HEK293 (cell line): ENCODE measurements around the gene SRD5A3.

Experiments
- ZSCAN16 ChIP-seq: fragments of 450-650 bp; formaldehyde crosslinking; IDR thresholded peaks from 2 replicates; pipeline ENCODE4 v1.5.1; 2016; ENCODE audit warnings: missing biosample characterization, missing genetic modification characterization
- TF ChIP-seq, protein P1 (sequence below): fragments of 450-650 bp; formaldehyde crosslinking; optimal IDR thresholded peaks from 2 replicates; pipeline ENCODE3; 2016; ENCODE audit warnings: missing biosample characterization, mild to moderate bottlenecking, missing genetic modification characterization
- TF ChIP-seq, protein P2 (sequence below): fragments of 450-650 bp; formaldehyde crosslinking; IDR thresholded peaks from 2 replicates; pipeline ENCODE4 v1.5.1; 2016; ENCODE audit warnings: missing biosample characterization, missing genetic modification characterization
- TF ChIP-seq, protein P3 (sequence below): fragments of 450-650 bp; formaldehyde crosslinking; conservative IDR thresholded peaks from 2 replicates; pipeline ENCODE4 v1.5.1; 2016; ENCODE audit warnings: low read depth, missing biosample characterization, missing genetic modification characterization

DNA sequence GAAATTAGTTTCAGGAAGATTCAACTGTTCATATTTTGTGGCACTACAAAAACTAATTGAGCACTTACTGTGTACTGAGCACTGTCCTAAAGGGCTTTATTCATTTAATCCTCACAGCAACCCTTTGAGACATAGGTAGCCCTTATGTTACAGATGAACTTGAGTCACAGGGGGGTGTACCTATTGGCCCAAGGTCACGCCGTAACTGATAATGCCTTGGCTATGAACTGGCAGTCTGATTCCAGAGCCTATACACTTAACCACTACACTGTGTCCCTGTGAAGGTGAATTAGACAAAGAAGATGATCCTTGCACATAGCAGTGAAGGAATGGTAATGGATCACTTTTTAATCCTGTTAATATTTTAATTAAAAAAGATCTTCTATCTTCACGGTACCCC lies 61.7 kb downstream of the SRD5A3 start:
- TF ChIP-seq, protein P1, sequence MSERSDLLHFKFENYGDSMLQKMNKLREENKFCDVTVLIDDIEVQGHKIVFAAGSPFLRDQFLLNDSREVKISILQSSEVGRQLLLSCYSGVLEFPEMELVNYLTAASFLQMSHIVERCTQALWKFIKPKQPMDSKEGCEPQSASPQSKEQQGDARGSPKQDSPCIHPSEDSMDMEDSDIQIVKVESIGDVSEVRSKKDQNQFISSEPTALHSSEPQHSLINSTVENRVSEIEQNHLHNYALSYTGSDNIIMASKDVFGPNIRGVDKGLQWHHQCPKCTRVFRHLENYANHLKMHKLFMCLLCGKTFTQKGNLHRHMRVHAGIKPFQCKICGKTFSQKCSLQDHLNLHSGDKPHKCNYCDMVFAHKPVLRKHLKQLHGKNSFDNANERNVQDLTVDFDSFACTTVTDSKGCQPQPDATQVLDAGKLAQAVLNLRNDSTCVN, result no peak
- TF ChIP-seq, protein P2, sequence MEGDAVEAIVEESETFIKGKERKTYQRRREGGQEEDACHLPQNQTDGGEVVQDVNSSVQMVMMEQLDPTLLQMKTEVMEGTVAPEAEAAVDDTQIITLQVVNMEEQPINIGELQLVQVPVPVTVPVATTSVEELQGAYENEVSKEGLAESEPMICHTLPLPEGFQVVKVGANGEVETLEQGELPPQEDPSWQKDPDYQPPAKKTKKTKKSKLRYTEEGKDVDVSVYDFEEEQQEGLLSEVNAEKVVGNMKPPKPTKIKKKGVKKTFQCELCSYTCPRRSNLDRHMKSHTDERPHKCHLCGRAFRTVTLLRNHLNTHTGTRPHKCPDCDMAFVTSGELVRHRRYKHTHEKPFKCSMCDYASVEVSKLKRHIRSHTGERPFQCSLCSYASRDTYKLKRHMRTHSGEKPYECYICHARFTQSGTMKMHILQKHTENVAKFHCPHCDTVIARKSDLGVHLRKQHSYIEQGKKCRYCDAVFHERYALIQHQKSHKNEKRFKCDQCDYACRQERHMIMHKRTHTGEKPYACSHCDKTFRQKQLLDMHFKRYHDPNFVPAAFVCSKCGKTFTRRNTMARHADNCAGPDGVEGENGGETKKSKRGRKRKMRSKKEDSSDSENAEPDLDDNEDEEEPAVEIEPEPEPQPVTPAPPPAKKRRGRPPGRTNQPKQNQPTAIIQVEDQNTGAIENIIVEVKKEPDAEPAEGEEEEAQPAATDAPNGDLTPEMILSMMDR, result no peak
- TF ChIP-seq ZSCAN16 (tag by site-specific recombination), result no peak
- TF ChIP-seq, protein P3, sequence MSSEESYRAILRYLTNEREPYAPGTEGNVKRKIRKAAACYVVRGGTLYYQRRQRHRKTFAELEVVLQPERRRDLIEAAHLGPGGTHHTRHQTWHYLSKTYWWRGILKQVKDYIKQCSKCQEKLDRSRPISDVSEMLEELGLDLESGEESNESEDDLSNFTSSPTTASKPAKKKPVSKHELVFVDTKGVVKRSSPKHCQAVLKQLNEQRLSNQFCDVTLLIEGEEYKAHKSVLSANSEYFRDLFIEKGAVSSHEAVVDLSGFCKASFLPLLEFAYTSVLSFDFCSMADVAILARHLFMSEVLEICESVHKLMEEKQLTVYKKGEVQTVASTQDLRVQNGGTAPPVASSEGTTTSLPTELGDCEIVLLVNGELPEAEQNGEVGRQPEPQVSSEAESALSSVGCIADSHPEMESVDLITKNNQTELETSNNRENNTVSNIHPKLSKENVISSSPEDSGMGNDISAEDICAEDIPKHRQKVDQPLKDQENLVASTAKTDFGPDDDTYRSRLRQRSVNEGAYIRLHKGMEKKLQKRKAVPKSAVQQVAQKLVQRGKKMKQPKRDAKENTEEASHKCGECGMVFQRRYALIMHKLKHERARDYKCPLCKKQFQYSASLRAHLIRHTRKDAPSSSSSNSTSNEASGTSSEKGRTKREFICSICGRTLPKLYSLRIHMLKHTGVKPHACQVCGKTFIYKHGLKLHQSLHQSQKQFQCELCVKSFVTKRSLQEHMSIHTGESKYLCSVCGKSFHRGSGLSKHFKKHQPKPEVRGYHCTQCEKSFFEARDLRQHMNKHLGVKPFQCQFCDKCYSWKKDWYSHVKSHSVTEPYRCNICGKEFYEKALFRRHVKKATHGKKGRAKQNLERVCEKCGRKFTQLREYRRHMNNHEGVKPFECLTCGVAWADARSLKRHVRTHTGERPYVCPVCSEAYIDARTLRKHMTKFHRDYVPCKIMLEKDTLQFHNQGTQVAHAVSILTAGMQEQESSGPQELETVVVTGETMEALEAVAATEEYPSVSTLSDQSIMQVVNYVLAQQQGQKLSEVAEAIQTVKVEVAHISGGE, result no peak
